ENCODE results near the gene SUGCT. TPM values are rescaled to one million over a fixed set of nuclear protein-coding genes. Genes with fewer than 3 reads are reported as not detected.

SUGCT gene
- total and polyA plus RNA-seq, 2 of the 8 experiments (the other 6 are each of a cell fraction or from before 2014, with no cell fraction given), result 2.8 to 5.4 TPM

- no peaks in the 10 kb centered on the region for H3K9me3 ChIP-seq (ENCODE audit: insufficient read depth in 2 of 2, low read depth in 1 of 2, low read length in 1 of 2)
- H2BK20ac ChIP-seq (ENCODE audit: low read length), result no peak overlapping the region
- H3K4me2 ChIP-seq (ENCODE audit: insufficient read depth in 1 of 2, low read depth in 2 of 2, low read length in 2 of 2), result no peak overlapping the region
- H2AK5ac ChIP-seq (ENCODE audit: low read depth, low read length), result no peak overlapping the region
- no peak overlapping the region for H4K91ac ChIP-seq (replicated peaks; ENCODE audit: insufficient read length, low read length)
- FAIRE-seq, result no peak
- no peaks in the 10 kb centered on the region for H3K79me2 ChIP-seq (ENCODE audit: control insufficient read depth in 1 of 2, insufficient read depth in 2 of 2, low read length in 2 of 2)
- DNase-seq (ENCODE audit: low read depth in 1 of 2, low spot score in 2 of 2), result no peak
- H2BK12ac ChIP-seq (ENCODE audit: low read depth, low read length), result no peak overlapping the region
- H3K27ac ChIP-seq (ENCODE audit: low read depth, low read length), result no peak overlapping the region
- H2BK120ac ChIP-seq (replicated peaks; ENCODE audit: low read depth, low read length), result no peak overlapping the region
- no peak overlapping the region for H2AFZ ChIP-seq (ENCODE audit: low read length)
- H3K23ac ChIP-seq (ENCODE audit: insufficient read length), result no peak overlapping the region
- no peaks in the 10 kb centered on the region for H3K79me1 ChIP-seq (ENCODE audit: low read depth, low read length)
- no peak overlapping the region for H4K5ac ChIP-seq (ENCODE audit: insufficient read length, low read depth, low read length)
- no peaks in the 10 kb centered on the region for H3K4me1 ChIP-seq (replicated peaks in 1 of 4; ENCODE audit: control insufficient read depth in 3 of 4, insufficient read depth in 4 of 4, low read length in 3 of 4)
- H3K56ac ChIP-seq (replicated peaks; ENCODE audit: insufficient read length, low read depth, low read length), result no peak overlapping the region
- H3K27me3 ChIP-seq (replicated peaks in 1 of 4; ENCODE audit: control insufficient read depth in 3 of 4, extremely low read depth in 1 of 4, insufficient read depth in 3 of 4, low read length in 3 of 4), result no peaks in the 10 kb centered on the region
- no peak overlapping the region for H3K14ac ChIP-seq (ENCODE audit: insufficient read length)
- H2BK15ac ChIP-seq (ENCODE audit: low read length), result no peak overlapping the region
- ChIA-PET POLR2A (ENCODE audit: partially characterized antibody) (no interaction called here), CTCF (ENCODE audit: partially characterized antibody) (no interaction called here)
- no peak overlapping the region for H4K8ac ChIP-seq (ENCODE audit: extremely low read depth, insufficient read depth, low read length)
- no peak overlapping the region for H3K4me3 ChIP-seq (ENCODE audit: extremely low read depth in 1 of 4, insufficient read depth in 2 of 4, low read depth in 3 of 4, low read length in 4 of 4)
- no peak overlapping the region for H2BK5ac ChIP-seq (ENCODE audit: low read depth, low read length)
- 85% methylated on average over 1 of the region's 1 CpG; no CpG with 5 or more reads in 1 of the 2 experiments for WGBS, 2 experiments (ENCODE audit: extremely low coverage in 1 of 2, insufficient coverage in 1 of 2, insufficient read length in 1 of 2, insufficient replicate concordance in 2 of 2, low coverage in 1 of 2, low lambda C conversion rate in 2 of 2, missing lambda C conversion rate in 1 of 2)
- H3K4ac ChIP-seq (replicated peaks; ENCODE audit: insufficient read length, low read depth, low read length), result no peak overlapping the region
- no peaks in the 10 kb centered on the region for H3K23me2 ChIP-seq (ENCODE audit: low read depth, low read length)
- H4K20me1 ChIP-seq (replicated peaks in 1 of 2; ENCODE audit: control insufficient read depth in 1 of 2, insufficient read depth in 2 of 2, low read length in 2 of 2), result no peaks in the 10 kb centered on the region
- no peak overlapping the region for H3K18ac ChIP-seq (ENCODE audit: extremely low read depth, low read length)
- H3K36me3 ChIP-seq (ENCODE audit: control insufficient read depth in 2 of 4, insufficient read depth in 4 of 4, low read length in 3 of 4), result no peaks in the 10 kb centered on the region
- no peak overlapping the region for H3K9ac ChIP-seq (replicated peaks in 1 of 4; ENCODE audit: extremely low read depth in 1 of 4, low read depth in 3 of 4, low read length in 3 of 4)
- TF ChIP-seq CTCF (IDR thresholded peaks at IDR 0.05; ENCODE audit: control extremely low read depth in 1 of 3, insufficient read depth in 1 of 3, low read depth in 1 of 3, low read length in 3 of 3) (no peak), GTF2F1 (IDR thresholded peaks at IDR 0.05; ENCODE audit: borderline replicate concordance, low read depth, low read length) (no peak), SUZ12 (IDR thresholded peaks at IDR 0.05; ENCODE audit: low read length) (no peak), USF2 (IDR thresholded peaks at IDR 0.05; ENCODE audit: low read length) (no peak), CEBPB (IDR thresholded peaks at IDR 0.05; ENCODE audit: low read depth, low read length) (no peak), EP300 (IDR thresholded peaks at IDR 0.05; ENCODE audit: borderline replicate concordance in 1 of 2, low read depth in 2 of 2, low read length in 2 of 2) (no peak), KDM4A (IDR thresholded peaks at IDR 0.05; ENCODE audit: low read depth, low read length, severe bottlenecking) (no peak), SAP30 (IDR thresholded peaks at IDR 0.05; ENCODE audit: insufficient read depth, insufficient replicate concordance, low read length) (no peak), TEAD4 (IDR thresholded peaks at IDR 0.05; ENCODE audit: low read depth, low read length) (no peak), ASH2L (IDR thresholded peaks at IDR 0.05; ENCODE audit: low read length) (no peak), CHD2 (IDR thresholded peaks at IDR 0.05; ENCODE audit: low read length) (no peak)
Observed at GRCh38 chr7:40499718-40500117, 364.9 kb downstream of the SUGCT start.
